ENCODE results near the gene EHMT1.
A peak's percentile ranks its signal among the peaks of the same experiment; 100 is the strongest.

EHMT1 gene

GRCh38 chr9:137674307-137674975 lies 55.6 kb downstream of the EHMT1 start:
- peak overlapping the region; percentile 57 for H3K27ac ChIP-seq
- no peaks in the 10 kb centered on the region for H3K27me3 ChIP-seq (ENCODE audit: insufficient read depth, low read depth, severe bottlenecking)
- no peaks in the 10 kb centered on the region for H3K9me3 ChIP-seq (ENCODE audit: severe bottlenecking)
- H3K36me3 ChIP-seq = no peaks in the 10 kb centered on the region; the same call in 1 of the 2 replicates
- peak; percentile 42 for DNase-seq
- no peak overlapping the region for H3K4me3 ChIP-seq (ENCODE audit: low read depth, low read length)
- TF ChIP-seq, protein P1, sequence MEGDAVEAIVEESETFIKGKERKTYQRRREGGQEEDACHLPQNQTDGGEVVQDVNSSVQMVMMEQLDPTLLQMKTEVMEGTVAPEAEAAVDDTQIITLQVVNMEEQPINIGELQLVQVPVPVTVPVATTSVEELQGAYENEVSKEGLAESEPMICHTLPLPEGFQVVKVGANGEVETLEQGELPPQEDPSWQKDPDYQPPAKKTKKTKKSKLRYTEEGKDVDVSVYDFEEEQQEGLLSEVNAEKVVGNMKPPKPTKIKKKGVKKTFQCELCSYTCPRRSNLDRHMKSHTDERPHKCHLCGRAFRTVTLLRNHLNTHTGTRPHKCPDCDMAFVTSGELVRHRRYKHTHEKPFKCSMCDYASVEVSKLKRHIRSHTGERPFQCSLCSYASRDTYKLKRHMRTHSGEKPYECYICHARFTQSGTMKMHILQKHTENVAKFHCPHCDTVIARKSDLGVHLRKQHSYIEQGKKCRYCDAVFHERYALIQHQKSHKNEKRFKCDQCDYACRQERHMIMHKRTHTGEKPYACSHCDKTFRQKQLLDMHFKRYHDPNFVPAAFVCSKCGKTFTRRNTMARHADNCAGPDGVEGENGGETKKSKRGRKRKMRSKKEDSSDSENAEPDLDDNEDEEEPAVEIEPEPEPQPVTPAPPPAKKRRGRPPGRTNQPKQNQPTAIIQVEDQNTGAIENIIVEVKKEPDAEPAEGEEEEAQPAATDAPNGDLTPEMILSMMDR (IDR thresholded peaks at IDR 0.05; ENCODE audit: low read depth, low read length) = no peak

- Histone ChIP-seq H3K9me3 (ENCODE audit: severe bottlenecking) (no peaks in the 10 kb centered on the region), H3K4me3 (ENCODE audit: low read depth, low read length) (no peak overlapping the region), H3K27me3 (ENCODE audit: insufficient read depth, low read depth, severe bottlenecking) (no peaks in the 10 kb centered on the region), H3K27ac (peak overlapping the region; percentile 57; the same call in 1 of the 2 replicates), H3K36me3 (no peaks in the 10 kb centered on the region; the same call in 1 of the 2 replicates)
- DNase-seq = no peak
- TF ChIP-seq, protein P1 (IDR thresholded peaks at IDR 0.05; ENCODE audit: low read depth, low read length) = no peak
Observed at GRCh38 chr9:137674976-137675320, 56.1 kb downstream of the EHMT1 start.

- no peak for DNase-seq
- H3K4me3 ChIP-seq (ENCODE audit: low read depth, low read length) = no peak overlapping the region
- H3K9me3 ChIP-seq (ENCODE audit: severe bottlenecking) = no peaks in the 10 kb centered on the region
- TF ChIP-seq, protein P1 (IDR thresholded peaks at IDR 0.05; ENCODE audit: low read depth, low read length) = no peak
- no peaks in the 10 kb centered on the region for H3K27me3 ChIP-seq (ENCODE audit: insufficient read depth, low read depth, severe bottlenecking)
- H3K36me3 ChIP-seq = no peaks in the 10 kb centered on the region; the same call in 1 of the 2 replicates
- H3K27ac ChIP-seq = no peak overlapping the region
Observed at GRCh38 chr9:137676998-137677397, 58.2 kb downstream of the EHMT1 start.

GRCh38 chr9:137678202-137678601 lies 59.4 kb downstream of the EHMT1 start:
- no peak overlapping the region for H3K4me3 ChIP-seq (ENCODE audit: low read depth, low read length)
- no peak for DNase-seq
- no peaks in the 10 kb centered on the region; the same call in 1 of the 2 replicates for H3K36me3 ChIP-seq
- no peaks in the 10 kb centered on the region for H3K9me3 ChIP-seq (ENCODE audit: severe bottlenecking)
- no peaks in the 10 kb centered on the region for H3K27me3 ChIP-seq (ENCODE audit: insufficient read depth, low read depth, severe bottlenecking)
- TF ChIP-seq, protein P1 (IDR thresholded peaks at IDR 0.05; ENCODE audit: low read depth, low read length) = no peak
- no peak overlapping the region for H3K27ac ChIP-seq

- H3K27ac ChIP-seq = no peak overlapping the region
- H3K9me3 ChIP-seq (ENCODE audit: severe bottlenecking) = no peaks in the 10 kb centered on the region
- H3K4me3 ChIP-seq (ENCODE audit: low read depth, low read length) = no peak overlapping the region
- DNase-seq = no peak
- H3K36me3 ChIP-seq = no peaks in the 10 kb centered on the region; the same call in 1 of the 2 replicates
- TF ChIP-seq, protein P1 (IDR thresholded peaks at IDR 0.05; ENCODE audit: low read depth, low read length) = no peak
- H3K27me3 ChIP-seq (ENCODE audit: insufficient read depth, low read depth, severe bottlenecking) = no peaks in the 10 kb centered on the region
Observed at GRCh38 chr9:137679249-137679648, 60.4 kb downstream of the EHMT1 start.
